Forelimb muscle (tissue), 1 donor: Measurements from ENCODE around the gene PSPC1. TPM values are rescaled to one million over a fixed set of nuclear protein-coding genes. Genes with fewer than 3 reads are reported as not detected.

Source experiments
- DNase-seq: peaks from one replicate; pipeline ENCODE4 v3.0.0-alpha.2; 2013; ENCODE audit warnings: low read depth
- polyA plus RNA-seq: library from polyadenylated mRNA; unstranded; fragments of 120-200 nt; gene quantifications from one replicate; pipeline ENCODE4 v1.2.1, GENCODE V29; 2013; ENCODE audit not compliant: insufficient read length

The PSPC1 gene
- polyA plus RNA-seq, 1 donor: 46.5 TPM

- no peak for DNase-seq
Measured at GRCh38 chr13:19673473-19674430, 109.0 kb downstream of the PSPC1 start.

DNA sequence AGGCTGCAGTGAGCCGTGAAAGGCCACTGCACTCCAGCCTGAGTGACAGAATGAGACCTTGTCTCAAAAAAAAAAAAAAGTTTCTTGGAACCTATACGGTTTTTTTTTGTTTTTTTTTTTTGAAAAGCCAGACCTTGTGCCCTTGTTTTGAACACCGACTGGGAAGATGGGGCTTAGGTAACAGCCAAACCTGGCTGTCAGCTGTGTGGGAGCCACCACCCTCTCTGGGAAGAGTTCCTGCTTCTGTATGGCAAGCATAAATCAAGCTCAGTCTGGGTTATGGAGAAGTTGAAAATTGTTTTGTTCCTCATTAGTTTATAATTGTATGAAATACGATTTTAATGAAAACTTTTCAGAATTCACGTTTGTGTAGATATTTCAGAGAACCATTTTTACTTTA, 109.8 kb downstream of the PSPC1 start:
- no peak for DNase-seq

GRCh38 chr13:19670147-19670546, 112.6 kb downstream of the PSPC1 start:
- no peak for DNase-seq

DNA sequence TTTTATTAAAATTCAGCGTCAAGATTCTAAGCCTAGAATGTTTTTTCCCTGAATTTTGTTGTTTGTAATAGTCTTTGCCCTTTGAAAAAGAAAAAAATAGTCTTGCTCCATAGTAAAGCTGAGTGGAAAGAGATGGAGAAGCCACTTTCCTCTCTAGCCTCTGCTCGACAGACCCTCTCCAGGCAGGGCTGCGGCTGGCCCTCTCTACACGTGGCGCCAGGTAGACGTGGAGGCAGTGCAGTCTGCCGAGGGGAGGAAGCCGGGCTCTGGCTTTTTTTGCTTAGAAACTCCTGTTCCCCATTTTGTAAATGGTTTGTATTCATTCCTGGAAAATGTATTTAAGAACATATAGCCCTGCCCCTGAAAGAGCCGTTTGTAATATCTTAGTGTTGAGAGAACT, 114.0 kb downstream of the PSPC1 start:
- DNase-seq: no peak

GRCh38 chr13:19665427-19665859, 117.3 kb downstream of the PSPC1 start:
- no peak for DNase-seq

- DNase-seq: no peak
Measured at GRCh38 chr13:19664481-19665230, 118.1 kb downstream of the PSPC1 start.

GRCh38 chr13:19663416-19663979, 119.2 kb downstream of the PSPC1 start:
- no peak for DNase-seq

DNA sequence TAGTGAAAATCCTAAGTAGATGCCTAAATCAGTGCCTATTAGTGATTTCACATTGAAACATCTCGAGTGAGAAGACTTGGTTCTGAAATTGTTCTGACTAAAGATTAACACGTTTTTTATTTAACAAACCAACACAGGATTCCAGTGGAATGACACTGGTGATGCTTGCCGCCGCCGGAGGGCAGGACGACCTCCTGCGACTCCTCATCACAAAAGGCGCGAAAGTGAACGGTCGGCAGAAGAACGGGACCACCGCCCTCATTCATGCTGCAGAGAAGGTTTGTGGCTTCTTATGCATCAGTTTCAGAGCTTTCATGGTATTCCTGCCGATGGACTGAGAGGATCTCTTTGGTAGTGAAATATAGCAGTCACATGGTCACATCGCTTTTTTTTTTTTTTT, 121.2 kb downstream of the PSPC1 start:
- DNase-seq: no peak

DNA sequence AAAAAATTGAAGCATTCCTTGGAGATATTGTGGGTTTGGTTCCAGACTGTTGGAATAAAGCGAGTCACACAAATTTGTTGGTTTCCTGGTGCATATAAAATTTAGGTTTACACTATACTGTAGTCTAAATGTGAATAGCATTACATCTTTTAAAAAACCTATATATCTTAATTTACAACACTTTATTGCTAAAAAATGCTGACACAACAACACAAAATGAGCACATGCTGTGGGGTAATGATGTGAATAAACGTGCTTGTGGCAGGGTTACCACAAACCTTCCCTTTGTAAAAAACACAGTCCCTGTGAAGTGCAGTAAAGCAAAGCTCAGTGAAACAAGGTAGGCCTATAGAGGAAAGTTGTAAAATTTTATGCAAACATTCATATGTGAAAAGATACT, 121.6 kb downstream of the PSPC1 start:
- no peak for DNase-seq

DNA sequence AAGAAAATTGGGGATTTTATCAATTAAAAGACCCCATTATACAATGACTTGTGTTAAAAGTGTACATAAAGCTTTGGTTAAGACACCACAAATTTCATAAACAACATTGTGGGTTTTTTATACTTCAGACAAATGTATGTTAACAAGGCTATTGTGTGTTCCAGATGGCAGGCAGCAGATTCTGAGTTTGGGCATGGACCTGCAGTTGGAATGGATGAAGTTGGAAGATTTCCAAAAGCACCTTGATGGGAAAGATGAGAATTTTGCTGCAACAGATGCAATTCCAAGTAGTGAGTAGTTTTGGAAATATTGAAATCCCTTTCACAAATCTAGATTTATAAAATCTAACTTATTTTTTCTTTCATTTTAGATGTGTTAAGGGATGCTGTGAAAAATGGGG, 123.9 kb downstream of the PSPC1 start:
- no peak for DNase-seq

DNA sequence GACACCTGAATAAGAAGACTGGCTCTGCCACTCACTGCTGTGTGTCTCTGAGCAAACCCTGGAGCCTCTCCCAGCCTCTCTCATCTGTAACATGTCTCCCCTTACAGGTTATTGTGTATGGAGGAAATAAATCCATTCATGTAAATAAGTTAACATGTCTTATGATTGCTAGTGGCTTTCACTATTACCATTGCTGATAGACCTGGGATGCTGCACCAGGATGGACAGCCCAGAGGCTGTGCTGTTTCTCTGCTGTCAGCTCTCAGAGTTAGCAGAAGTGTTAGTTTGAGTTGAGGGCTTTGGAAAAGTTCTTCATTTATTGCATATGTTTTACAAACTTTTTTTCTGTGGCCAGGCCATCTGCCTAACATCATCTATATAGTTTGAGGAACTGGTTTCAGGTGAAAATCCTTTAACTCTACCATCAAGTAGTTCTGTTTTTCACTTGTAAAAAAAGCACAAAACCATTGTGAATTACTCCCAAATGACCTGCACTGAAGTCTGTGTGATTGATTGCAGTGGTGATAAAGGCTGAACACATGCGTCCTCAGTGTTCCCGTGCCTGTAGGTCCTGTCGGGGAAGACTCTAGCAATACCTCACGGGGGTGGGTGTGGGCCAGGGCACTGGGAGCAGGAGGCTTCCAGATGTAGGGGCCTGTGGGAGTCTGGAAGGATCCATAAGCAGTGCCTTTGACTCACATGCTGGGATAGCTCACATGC, 124.7 kb downstream of the PSPC1 start:
- DNase-seq: no peak

Other genes with a start within 250 kb of the PSPC1 start
- gene TPTE2, start 221.4 kb downstream of the PSPC1 start, polyA plus RNA-seq: not detected
- 34.9 TPM for gene MPHOSPH8, start 149.3 kb downstream of the PSPC1 start, polyA plus RNA-seq
- 13.9 TPM for gene ZMYM5, start 80.7 kb upstream of the PSPC1 start, polyA plus RNA-seq
- 54.1 TPM for gene ZMYM2, start 175.8 kb upstream of the PSPC1 start, polyA plus RNA-seq